ENCODE data around the gene AP3D1.

- TF ChIP-seq CTCF (IDR thresholded peaks at IDR 0.05) (no peak), ZFX (IDR thresholded peaks at IDR 0.05; ENCODE audit: borderline replicate concordance) (no peak)
Observed at GRCh38 chr19:2099937-2100718, 51.2 kb downstream of the AP3D1 start.
